HG03108 (cell line): ENCODE results near the gene GAGE10.

Experiments
- ATAC-seq: cut with Tn5 transposase; IDR thresholded peaks from one replicate; pipeline ENCODE4 v1.9.1; 2021; ENCODE audit warnings: moderate library complexity; ENCODE audit not compliant: unreplicated experiment

GAGE10 gene

DNA sequence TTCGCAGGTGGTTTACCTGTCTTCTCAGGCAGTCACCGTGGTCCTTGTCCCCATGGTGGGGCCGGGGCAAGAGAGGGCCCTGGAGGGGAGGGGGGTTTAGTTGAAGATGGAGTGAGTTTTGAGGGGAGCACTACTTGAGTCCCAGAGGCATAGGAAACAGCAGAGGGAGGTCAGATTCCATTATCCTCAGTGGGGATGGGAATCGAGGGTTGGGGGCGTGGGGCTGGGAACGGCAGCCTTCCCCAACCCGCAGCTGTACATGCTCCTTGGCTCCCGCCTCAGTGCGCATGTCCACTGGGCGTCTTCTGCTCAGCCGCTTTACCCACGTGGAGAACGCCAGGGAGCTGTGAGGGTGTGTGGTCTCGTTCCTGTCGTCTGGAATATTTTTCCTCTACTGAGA, at the start of gene GAGE10:
Gene GAGE10, plus strand, starts transcription at position 301 of the 400 bp plus-strand sequence. CDS start 1,214 bp downstream, outside the sequence.
- ATAC-seq: no peak

DNA sequence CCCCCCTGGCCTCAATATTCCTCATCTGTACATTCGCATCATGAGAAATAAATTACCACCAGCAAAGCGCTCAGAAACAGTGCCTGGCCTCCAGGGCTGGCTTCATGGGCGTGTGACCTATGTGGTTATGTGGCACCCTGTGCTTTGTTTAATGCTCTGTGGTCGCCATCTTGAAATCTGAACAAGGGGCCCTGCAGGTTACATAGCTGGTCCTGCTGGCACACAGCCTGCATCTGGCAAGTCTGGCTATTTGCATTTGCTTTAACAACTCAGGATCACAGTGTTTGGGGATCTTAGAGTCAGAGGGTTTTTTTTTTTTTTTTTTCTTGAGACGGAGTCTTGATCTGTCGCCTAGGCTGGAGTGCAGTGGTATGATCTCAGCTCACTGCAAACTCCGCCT, 48.8 kb upstream of the GAGE10 start:
- ATAC-seq: no peak

GRCh38 chrX:49256268-49256995, 47.0 kb upstream of the GAGE10 start:
- no peak for ATAC-seq

GRCh38 chrX:49257074-49257790, 46.2 kb upstream of the GAGE10 start:
- no peak for ATAC-seq

DNA sequence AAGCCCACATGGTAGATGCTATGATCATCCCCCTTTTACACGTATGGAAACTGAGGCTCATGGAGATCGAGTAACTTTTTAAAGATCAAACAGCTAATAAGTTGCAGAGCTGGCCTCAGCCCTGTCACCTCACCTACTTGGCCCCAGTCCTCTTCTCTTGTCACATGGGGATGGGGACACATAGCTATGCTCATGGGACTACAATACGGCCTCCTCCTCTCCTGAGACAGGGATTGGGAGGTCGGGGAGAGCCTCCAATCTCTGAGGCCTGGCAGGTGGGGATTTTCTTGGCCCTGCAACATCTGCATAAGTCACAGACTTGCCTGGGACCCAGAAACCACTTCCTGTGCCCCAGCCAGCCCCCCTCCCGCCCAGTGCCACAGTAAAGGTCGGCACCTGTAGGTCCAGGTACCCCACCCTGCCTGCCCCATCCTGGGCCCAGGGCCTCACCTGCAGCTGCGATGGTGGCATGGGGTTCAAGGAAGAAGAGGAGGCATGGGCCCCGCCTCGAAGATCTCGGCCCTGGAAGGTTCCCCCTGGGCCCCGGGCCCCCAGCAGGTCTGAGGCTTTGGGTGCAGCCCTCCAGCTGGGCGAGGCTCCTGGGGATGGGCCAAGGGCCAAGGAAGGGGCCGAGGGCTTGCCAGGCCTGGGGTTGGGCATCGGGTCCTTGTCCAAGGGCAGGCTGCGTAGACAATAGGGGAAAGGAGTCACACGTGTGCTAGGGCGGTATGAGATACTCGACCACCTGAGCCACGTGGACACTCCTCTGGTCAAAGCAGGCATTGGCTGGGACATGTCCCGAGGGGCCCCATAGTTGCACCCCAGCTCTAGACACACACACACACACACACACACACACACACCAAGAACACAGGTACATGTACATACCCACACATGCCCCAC, 45.3 kb upstream of the GAGE10 start:
- ATAC-seq: no peak

DNA sequence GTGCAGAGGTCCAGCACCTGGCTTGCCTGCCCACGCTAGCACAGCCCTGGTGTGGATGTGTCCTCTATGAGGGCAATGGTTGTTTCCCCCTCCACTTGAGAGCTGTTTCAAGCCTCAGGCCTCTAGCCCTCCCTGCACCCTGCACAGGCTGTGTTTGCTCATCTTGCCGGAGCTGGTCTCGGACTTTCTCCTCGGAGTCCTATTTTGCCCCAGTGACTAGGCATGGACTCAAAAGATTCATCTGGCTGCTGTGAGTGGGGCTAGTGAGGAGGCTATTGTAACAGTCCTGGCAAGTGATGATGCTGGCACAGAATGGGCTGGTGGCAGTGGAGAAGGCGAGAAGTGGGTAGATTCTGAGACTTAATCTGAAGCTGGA, 44.7 kb upstream of the GAGE10 start:
- ATAC-seq: no peak

DNA sequence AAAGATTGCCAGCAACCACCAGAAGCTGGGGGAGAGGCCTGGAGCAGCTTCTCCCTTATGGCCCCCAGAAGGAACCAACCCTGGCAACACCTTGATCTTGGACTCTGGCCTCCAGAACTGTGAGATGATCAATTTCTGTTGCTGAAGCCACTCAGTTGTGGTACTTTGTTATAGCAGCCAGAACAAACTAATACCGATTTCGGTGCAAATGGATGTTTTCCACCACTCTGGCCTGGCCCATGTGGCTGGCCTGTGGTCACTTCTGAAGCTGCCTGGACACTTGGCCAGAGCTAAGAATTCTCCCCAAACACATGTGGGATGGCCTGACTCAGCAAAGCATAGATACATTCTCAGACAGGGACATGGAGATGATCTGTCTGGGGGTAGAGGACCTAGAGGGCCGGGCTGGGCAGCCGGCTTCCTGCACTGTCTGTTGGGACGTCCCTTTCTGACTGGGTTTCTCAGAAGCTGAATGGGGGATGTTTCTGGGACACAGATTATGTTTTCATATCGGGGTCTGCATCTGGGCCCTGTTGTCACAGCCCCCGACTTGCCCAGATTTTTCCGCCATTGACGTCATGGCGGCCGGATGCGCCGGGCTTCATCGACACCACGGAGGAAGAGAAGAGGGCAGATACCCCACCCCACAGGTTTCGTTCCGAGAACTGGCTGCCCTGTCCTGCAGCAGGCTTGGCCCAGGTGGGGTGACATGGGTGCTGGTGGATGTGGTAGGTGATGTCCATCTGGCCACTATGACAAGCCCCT, 43.0 kb upstream of the GAGE10 start:
- no peak for ATAC-seq

DNA sequence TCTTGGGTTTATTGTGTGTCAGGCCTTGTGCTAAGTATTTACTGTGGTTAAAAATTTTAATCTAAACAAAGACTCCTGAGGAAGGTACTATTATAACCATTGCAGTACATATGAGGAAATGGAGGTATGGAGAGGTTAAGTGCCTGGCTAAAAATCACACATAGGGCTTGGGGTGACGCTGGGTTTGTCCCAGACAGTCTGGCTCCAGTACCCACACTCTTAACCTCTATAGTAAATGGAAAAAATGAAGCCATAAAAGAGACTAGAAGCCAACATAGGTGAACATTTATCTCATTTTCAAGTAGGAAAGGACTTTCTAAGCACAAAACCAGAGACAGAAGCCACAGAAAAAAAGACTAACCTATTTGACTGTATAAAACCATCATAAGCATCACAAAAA, 40.8 kb upstream of the GAGE10 start:
- ATAC-seq: no peak

GRCh38 chrX:49263631-49264030, 39.8 kb upstream of the GAGE10 start:
- ATAC-seq: no peak

GRCh38 chrX:49264460-49264859, 39.0 kb upstream of the GAGE10 start, which contains the start of gene FOXP3:
Gene FOXP3, minus strand, starts transcription at chrX:49264710. Its CDS starts 6,205 bp downstream, at chrX:49258505.
- no peak for ATAC-seq

DNA sequence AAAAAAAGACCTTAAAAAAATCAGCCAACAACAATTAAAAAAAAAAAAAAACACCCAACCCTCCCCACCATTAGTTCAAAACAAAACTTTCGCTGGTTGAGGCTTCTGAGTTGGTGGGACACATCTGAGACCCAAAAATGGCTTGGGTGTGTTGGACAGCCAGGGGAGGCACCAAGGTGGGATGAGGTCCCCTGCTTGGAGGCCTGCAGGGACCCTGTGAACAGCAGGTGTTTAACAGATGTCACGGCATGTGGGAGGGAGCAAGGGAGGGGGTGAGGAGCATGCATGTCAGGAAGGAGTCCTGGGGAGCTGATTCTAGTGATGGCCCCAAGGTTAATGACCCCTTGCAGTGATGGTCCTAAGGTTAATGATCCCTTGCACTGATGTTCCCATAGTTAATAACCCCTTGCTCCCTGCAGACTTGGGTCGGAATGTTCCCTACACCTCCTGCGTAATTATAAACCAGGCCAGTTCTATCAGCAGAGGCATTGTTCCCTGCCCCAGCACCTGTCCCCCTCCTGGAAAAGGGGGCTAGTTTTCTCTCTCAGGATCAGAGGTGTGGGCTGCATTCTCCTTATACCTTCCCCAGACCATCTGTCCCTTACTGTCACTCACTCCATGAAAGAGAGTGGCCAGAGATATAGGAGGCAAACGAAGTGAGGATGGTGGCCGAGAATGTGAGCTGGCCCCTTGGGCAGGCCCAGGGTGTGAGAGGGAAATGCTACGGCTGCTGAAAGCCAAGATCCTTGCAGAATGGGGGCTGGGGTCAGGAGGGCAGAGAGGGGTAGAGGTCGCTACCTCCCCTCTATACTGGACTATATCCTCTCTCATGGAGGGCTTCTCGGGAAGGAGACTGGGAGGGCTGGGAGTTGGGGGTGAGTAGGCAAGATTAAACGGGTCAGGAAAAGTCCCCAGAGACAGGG, 36.7 kb upstream of the GAGE10 start:
- ATAC-seq: no peak

GRCh38 chrX:49268702-49269009, 34.8 kb upstream of the GAGE10 start:
- ATAC-seq: no peak

- peak; percentile 81 for ATAC-seq
These were observed 34.3 kb upstream of the GAGE10 start for GRCh38 chrX:49269010-49269766.

GRCh38 chrX:49269767-49270248, 33.6 kb upstream of the GAGE10 start, which contains the start of gene PPP1R3F:
Gene PPP1R3F, plus strand, starts transcription at chrX:49269793. Its CDS starts 77 bp downstream, at chrX:49269870.
- peak; percentile 22 for ATAC-seq

GRCh38 chrX:49270249-49270921, 33.1 kb upstream of the GAGE10 start:
- ATAC-seq: no peak

GRCh38 chrX:49271341-49271740, 32.1 kb upstream of the GAGE10 start:
- no peak for ATAC-seq

DNA sequence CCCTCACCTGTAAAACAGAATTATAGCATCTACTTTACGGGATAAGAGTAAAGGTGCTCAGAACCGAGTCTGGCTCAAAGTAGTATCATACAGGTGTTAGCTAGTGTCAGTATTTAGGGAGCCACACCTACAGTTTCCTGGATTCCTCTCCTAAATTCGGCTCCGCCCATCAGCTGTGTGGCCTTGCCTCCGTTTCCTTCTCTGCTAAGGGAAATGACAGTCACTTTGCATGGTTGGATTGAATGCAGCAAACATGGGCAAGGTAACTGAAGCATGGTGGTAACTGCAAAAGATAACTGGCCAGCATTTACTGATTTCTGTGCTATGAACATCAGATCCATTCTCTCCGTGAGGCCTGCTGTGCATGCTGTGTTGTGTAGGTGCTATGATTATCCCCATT, 31.0 kb upstream of the GAGE10 start:
- ATAC-seq: no peak

GRCh38 chrX:49273181-49273727, 30.2 kb upstream of the GAGE10 start:
- ATAC-seq: no peak
